K562 (cell line): ENCODE measurements around the gene PCDH12. TPM values are rescaled to one million over a fixed set of nuclear protein-coding genes. Genes with fewer than 3 reads are reported as not detected.

Source experiments
- BCOR ChIP-seq: fragments of 450-650 bp; IDR thresholded peaks from 2 replicates; pipeline ENCODE4 v1.6.1; 2016
- CHD4 ChIP-seq: fragments of 200-600 bp; sonication (generic); IDR thresholded peaks from 3 replicates; pipeline ENCODE4 v1.6.1; 2012; ENCODE audit warnings: low read depth, mild to moderate bottlenecking, mixed read lengths, low read length, inconsistent platforms; ENCODE audit not compliant: insufficient read depth, insufficient replicate concordance, poor library complexity, severe bottlenecking
- DNMT1 ChIP-seq: fragments of 450-650 bp; IDR thresholded peaks from 2 replicates; pipeline ENCODE4 v1.6.1; 2016; ENCODE audit warnings: antibody characterized with exemption, mild to moderate bottlenecking
- FOXJ3 ChIP-seq: sonication (generic); formaldehyde crosslinking; IDR thresholded peaks from 2 replicates; pipeline ENCODE4 v1.4.0; 2020; ENCODE audit warnings: mild to moderate bottlenecking, missing genetic modification reagents
- IFI16 ChIP-seq: fragments of 250-450 bp; sonication (Bioruptor Pico); IDR thresholded peaks from 2 replicates; pipeline ENCODE4 v2.1.2; 2022; ENCODE audit warnings: mild to moderate bottlenecking, inconsistent platforms
- ILK ChIP-seq: fragments of 450-650 bp; IDR thresholded peaks from 2 replicates; pipeline ENCODE4 v1.6.1; 2016; ENCODE audit warnings: missing genetic modification characterization, low read depth, mild to moderate bottlenecking, missing compliant biosample characterization, moderate library complexity, borderline replicate concordance
- MAX ChIP-seq: sonication (generic); formaldehyde crosslinking; IDR thresholded peaks from 2 replicates; pipeline ENCODE4 v1.9.0; 2022; ENCODE audit warnings: mild to moderate bottlenecking, missing genetic modification reagents
- MCM7 ChIP-seq, 2 experiments: fragments of 450-650 bp; IDR thresholded peaks; 2 replicates each; pipeline ENCODE4 v1.6.1; 2016 to 2018
- PHTF2 ChIP-seq: fragments of 250-450 bp; sonication (Bioruptor Pico); IDR thresholded peaks from 2 replicates; pipeline ENCODE4 v1.5.0; 2021; ENCODE audit warnings: mild to moderate bottlenecking
- RAD51 ChIP-seq: fragments of 450-650 bp; IDR thresholded peaks from 2 replicates; pipeline ENCODE4 v1.7.1; 2016; ENCODE audit warnings: low read depth, mild to moderate bottlenecking, borderline replicate concordance
- RBM34 ChIP-seq: fragments of 200-400 bp; formaldehyde crosslinking; IDR thresholded peaks from 2 replicates; pipeline ENCODE4 v1.6.1; 2018; ENCODE audit warnings: low read length, borderline replicate concordance; ENCODE audit not compliant: insufficient read depth
- RFX7 ChIP-seq: fragments of 250-450 bp; sonication (Bioruptor Pico); IDR thresholded peaks from 2 replicates; pipeline ENCODE4 v1.5.1; 2021; ENCODE audit warnings: mild to moderate bottlenecking
- SMAD2 ChIP-seq: fragments of 150-350 bp; IDR thresholded peaks from 2 replicates; pipeline ENCODE4 v1.6.1; 2014; ENCODE audit warnings: low read depth, mild to moderate bottlenecking, low read length
- SMARCA4 ChIP-seq: fragments of 450-650 bp; IDR thresholded peaks from 2 replicates; pipeline ENCODE4 v1.6.1; 2016
- SP1 ChIP-seq: sonication (generic); formaldehyde crosslinking; IDR thresholded peaks from 2 replicates; pipeline ENCODE4 v1.8.1; 2022; ENCODE audit warnings: mild to moderate bottlenecking, missing genetic modification reagents
- ZFPM2 ChIP-seq: fragments of 250-450 bp; sonication (Bioruptor Pico); IDR thresholded peaks from 2 replicates; pipeline ENCODE4 v1.5.1; 2022; ENCODE audit warnings: mild to moderate bottlenecking
- ZHX1 ChIP-seq: fragments of 150-350 bp; conservative IDR thresholded peaks from 2 replicates; pipeline ENCODE4 v1.6.1; 2014; ENCODE audit warnings: low read length
- ZNF431 ChIP-seq: sonication (generic); formaldehyde crosslinking; IDR thresholded peaks from 2 replicates; pipeline ENCODE4 v1.8.0; 2022; ENCODE audit warnings: mild to moderate bottlenecking, missing genetic modification reagents
- ZNF707 ChIP-seq: fragments of 250-450 bp; sonication (Bioruptor Pico); conservative IDR thresholded peaks from 2 replicates; pipeline ENCODE4 v1.8.0; 2022; ENCODE audit warnings: inconsistent platforms, mild to moderate bottlenecking, moderate library complexity
- polyA plus RNA-seq, 8 experiments: library from polyadenylated mRNA; depleted of rRNA in 4 of 8; stranded (reverse) in 5 of 8; unstranded in 3 of 8; fragments of >200 nt; fragmentation: Nextera tagmentation in 2 of 8; fragmentation: Illumina TruSeq in 1 of 8; extraction: Ambion mirVana in 2 of 8; extraction: Trizol in 1 of 8; gene quantifications; 2 replicates each; pipeline versions ENCODE4 v1.2.1 to v1.2.3, GENCODE V29; 2011 to 2014; ENCODE audit warnings: inconsistent platforms in 1 of 8, missing spikeins in 1 of 8
- total RNA-seq, 7 experiments: library from RNA; depleted of rRNA in 6 of 7; stranded (reverse); fragments of >200 nt in 6 of 7; fragmentation: Illumina TruSeq in 2 of 7; extraction: Trizol in 2 of 7; gene quantifications; 2 replicates each; pipeline versions ENCODE4 v1.2.1 to v1.2.3, GENCODE V29; 2011 to 2021; ENCODE audit warnings: low replicate concordance in 1 of 7
- TF ChIP-seq, protein P1 (sequence below): IDR thresholded peaks from 2 replicates; pipeline ENCODE4 v1.6.1; 2011; ENCODE audit not compliant: insufficient read length; ENCODE audit errors: extremely low read depth
- TF ChIP-seq, protein P2 (sequence below): fragments of 250-450 bp; sonication (Bioruptor Pico); IDR thresholded peaks from 2 replicates; pipeline ENCODE4 v1.4.0; 2020; ENCODE audit warnings: borderline replicate concordance
- TF ChIP-seq, protein P3 (sequence below): fragments of 450-650 bp; IDR thresholded peaks from one replicate; pipeline ENCODE4 v1.6.1; 2018; ENCODE audit warnings: mild to moderate bottlenecking, moderate library complexity; ENCODE audit not compliant: partially characterized antibody

Gene PCDH12
- total and polyA plus RNA-seq, 9 of the 15 experiments (the other 6 are each of a cell fraction or from before 2014, with no cell fraction given), result 0.01 to 0.04 (median 0.01) TPM; not detected in 4

DNA sequence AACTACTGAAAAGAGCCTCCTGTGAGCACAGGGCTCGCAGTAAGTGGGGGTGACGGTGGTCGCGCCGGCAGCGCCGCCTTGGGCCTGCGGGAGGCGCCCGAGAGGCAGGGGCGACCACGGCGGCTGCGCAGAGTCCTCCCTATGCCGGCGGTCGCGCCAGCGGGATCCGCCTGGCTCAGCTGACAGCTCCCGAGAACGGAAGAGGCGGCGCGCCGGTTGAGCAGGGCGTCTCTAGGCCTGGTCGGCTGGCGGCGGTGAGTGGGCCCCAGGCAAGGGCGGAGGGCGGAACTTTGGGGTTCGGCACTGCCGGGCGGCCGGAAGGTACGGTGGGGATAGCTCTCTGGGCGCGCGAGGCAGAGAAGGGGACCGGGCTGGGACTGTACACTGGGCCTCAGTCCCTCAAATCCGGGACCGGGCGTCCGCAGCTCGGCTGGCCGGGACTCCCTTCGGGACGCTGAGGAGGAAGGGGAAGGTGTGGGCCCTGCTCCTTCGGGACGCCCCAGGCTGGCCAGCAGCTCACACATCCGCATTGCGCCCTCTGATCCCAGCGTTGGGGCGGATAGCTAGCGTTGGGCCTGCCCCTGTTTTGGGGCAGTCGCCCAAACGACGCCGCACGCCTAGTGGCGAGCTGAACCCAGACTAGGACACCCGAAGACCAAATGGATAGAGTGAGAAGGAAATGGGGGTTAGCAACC lies 11.1 kb upstream of the PCDH12 start, which contains the start of gene RNF14 (continued):
- TF ChIP-seq MCM7 (IDR thresholded peaks at IDR 0.05), result no peak
- 0 out of 2 replicates have a peak, but pooled peaks have one; percentile 45 for TF ChIP-seq BCOR
- 0 out of 2 replicates have a peak, but pooled peaks have one; percentile 29 for TF ChIP-seq ZFPM2 (CRISPR knock-in tag)
- TF ChIP-seq, protein P1, sequence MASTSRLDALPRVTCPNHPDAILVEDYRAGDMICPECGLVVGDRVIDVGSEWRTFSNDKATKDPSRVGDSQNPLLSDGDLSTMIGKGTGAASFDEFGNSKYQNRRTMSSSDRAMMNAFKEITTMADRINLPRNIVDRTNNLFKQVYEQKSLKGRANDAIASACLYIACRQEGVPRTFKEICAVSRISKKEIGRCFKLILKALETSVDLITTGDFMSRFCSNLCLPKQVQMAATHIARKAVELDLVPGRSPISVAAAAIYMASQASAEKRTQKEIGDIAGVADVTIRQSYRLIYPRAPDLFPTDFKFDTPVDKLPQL, result no peak
- no peak for TF ChIP-seq PHTF2 (CRISPR knock-in tag)
- TF ChIP-seq SMAD2, result no peak
- no peak for TF ChIP-seq CHD4
- TF ChIP-seq SP1 (CRISPR knock-in tag), result peak; percentile 77
- TF ChIP-seq ILK (tag), result no peak
- peak; percentile 53; the same call in 1 of the 2 replicates for TF ChIP-seq RAD51
- TF ChIP-seq, protein P2, sequence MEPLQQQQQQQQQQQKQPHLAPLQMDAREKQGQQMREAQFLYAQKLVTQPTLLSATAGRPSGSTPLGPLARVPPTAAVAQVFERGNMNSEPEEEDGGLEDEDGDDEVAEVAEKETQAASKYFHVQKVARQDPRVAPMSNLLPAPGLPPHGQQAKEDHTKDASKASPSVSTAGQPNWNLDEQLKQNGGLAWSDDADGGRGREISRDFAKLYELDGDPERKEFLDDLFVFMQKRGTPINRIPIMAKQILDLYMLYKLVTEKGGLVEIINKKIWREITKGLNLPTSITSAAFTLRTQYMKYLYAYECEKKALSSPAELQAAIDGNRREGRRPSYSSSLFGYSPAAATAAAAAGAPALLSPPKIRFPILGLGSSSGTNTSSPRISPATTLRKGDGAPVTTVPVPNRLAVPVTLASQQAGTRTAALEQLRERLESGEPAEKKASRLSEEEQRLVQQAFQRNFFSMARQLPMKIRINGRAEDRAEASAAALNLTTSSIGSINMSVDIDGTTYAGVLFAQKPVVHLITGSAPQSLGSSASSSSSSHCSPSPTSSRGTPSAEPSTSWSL (CRISPR knock-in tag), result no peak
- TF ChIP-seq ZNF431 (CRISPR knock-in tag), result peak; percentile 18; the same call in 1 of the 2 replicates
- peak; percentile 27; the same call in 1 of the 2 replicates for TF ChIP-seq SMARCA4
- no peak for TF ChIP-seq FOXJ3 (CRISPR knock-in tag)
- TF ChIP-seq ZNF707, result no peak
- TF ChIP-seq, protein P3, sequence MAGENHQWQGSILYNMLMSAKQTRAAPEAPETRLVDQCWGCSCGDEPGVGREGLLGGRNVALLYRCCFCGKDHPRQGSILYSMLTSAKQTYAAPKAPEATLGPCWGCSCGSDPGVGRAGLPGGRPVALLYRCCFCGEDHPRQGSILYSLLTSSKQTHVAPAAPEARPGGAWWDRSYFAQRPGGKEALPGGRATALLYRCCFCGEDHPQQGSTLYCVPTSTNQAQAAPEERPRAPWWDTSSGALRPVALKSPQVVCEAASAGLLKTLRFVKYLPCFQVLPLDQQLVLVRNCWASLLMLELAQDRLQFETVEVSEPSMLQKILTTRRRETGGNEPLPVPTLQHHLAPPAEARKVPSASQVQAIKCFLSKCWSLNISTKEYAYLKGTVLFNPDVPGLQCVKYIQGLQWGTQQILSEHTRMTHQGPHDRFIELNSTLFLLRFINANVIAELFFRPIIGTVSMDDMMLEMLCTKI, result no peak
- TF ChIP-seq ZHX1, result no peak
- no peak for TF ChIP-seq IFI16 (CRISPR knock-in tag)
- TF ChIP-seq RBM34, result no peak
- TF ChIP-seq RFX7, result no peak
- TF ChIP-seq MAX (CRISPR knock-in tag), result peak; percentile 43
- TF ChIP-seq DNMT1, result no peak
